HG03103 (cell line): ENCODE measurements around the gene WDR81.
"Not testable (repeated sequence)": the region's sequence is repeated elsewhere in the genome, so short reads cannot be mapped to it uniquely, and the experiment has no call there.

Source experiments
- ATAC-seq: cut with Tn5 transposase; IDR thresholded peaks from one replicate; pipeline ENCODE4 v1.9.1; 2021; ENCODE audit warnings: low read depth; ENCODE audit not compliant: unreplicated experiment

WDR81 gene

GRCh38 chr17:1729966-1730325 is 5.4 kb downstream of the WDR81 start:
- ATAC-seq: no peak

DNA sequence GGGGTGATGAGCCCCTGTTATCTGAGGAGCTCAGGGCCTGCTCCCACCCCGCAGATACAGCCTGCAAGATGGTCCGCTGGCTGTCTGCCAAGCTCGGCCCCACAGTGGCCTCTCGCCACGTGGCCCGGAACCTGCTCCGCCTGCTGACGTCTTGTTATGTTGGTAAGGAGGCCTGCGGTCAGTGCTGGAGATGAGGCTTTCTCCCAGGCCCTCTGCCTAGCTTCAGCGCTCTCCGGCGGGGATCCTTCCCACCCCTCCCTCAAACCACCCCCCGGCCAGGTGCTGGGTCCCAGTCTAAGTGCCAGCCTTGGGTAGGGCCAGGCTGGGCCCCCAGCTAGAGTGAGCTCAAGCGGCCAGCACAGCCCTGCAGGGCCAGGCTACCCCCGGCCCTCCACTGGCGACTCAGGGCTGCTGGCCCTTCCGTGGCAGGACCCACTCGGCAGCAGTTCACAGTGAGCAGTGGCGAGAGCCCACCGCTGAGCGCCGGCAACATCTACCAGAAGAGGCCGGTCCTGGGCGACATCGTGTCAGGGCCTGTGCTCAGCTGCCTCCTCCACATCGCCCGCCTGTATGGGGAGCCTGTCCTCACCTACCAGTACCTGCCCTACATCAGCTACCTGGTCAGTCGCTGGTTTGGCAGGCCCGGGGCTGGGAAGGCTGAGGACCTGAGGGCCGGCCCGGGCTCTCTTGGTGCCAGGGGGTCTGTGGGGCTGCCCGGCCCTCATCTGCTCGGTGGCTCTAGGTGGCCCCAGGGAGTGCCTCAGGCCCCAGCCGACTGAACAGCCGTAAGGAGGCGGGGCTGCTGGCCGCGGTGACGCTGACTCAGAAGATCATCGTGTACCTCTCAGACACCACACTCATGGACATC is 6.1 kb downstream of the WDR81 start:
- ATAC-seq: no peak

DNA sequence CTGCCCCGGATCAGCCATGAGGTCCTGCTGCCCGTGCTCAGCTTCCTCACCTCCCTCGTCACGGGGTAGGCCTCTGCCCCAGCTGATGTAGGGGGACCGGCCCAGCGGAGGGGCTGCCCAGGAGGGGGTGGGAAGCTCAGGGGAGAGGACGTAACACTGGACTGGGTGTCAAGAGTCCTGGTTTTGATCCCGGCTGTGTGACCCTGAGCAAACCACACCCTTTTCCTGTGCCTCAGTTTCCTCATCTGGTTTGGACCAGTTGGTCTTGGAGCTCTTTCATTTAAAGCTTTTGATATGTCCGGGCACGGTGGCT is 6.6 kb downstream of the WDR81 start:
- ATAC-seq: no peak

DNA sequence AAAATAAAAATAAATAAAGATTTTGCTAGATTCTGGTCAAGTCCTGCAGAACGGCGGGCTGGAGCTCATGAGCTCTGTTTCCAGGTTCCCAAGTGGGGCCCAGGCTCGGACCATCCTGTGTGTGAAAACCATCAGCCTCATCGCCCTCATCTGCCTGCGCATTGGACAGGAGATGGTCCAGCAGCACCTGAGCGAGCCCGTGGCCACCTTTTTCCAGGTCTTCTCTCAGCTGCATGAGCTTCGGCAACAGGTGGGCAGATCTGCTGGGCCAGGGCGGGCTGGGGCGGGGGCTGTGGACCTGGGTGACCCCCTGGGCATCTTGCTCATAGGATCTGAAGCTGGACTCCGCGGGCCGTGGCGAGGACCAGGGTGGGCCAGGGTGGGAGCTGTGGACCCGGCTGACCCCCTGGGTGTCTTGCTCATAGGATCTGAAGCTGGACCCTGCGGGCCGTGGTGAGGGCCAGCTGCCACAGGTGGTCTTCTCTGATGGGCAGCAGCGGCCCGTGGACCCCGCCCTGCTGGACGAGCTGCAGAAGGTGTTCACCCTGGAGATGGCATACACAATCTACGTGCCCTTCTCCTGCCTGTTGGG is 7.8 kb downstream of the WDR81 start:
- no peak for ATAC-seq

DNA sequence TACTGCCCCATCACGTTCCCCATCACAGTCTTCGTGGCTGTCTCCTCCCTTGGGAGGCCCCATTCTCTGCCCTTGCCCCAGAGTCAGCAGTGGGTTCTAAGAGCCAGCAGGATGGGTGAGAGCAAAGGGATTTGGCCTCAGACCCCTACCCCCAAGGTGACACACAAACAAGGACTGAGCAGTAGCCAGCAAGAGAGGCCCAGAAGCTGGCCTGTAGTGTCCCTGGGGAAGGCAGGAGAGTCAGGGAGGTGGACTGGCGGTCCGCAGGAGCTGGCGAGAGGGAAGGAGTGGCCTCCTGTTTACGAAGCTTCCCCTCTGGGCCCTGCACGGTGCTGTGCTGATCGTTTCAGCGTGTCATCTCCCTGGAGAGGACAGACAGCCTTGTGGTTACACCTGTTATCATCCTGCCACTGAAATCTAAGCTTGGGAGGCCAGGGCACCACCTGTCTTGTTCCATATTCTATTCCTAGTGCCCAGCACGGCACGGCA is 8.4 kb downstream of the WDR81 start:
- no peak for ATAC-seq

- no peak for ATAC-seq
Observed at GRCh38 chr17:1733759-1734158, 9.3 kb downstream of the WDR81 start.

DNA sequence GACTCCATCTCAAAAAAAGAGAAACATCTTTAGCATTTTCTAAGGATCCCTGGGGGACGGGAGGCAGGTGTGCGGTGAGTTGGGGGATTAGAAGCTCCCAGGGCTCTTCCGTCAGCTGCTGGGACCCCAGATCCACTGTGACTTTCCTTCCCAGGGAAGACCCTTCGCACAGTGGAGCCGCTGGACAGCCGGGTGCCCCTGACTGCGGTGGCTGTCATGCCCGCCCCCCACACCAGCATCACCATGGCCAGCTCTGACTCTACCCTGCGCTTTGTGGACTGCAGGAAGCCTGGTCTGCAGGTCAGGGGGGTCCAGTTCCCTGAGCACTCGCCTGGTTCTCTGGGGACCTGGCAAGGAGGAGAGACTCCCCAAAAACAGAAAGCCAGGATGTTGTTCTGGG is 10.9 kb downstream of the WDR81 start:
- ATAC-seq: no peak

- ATAC-seq: no peak
Observed at GRCh38 chr17:1735834-1736347, 11.4 kb downstream of the WDR81 start.

DNA sequence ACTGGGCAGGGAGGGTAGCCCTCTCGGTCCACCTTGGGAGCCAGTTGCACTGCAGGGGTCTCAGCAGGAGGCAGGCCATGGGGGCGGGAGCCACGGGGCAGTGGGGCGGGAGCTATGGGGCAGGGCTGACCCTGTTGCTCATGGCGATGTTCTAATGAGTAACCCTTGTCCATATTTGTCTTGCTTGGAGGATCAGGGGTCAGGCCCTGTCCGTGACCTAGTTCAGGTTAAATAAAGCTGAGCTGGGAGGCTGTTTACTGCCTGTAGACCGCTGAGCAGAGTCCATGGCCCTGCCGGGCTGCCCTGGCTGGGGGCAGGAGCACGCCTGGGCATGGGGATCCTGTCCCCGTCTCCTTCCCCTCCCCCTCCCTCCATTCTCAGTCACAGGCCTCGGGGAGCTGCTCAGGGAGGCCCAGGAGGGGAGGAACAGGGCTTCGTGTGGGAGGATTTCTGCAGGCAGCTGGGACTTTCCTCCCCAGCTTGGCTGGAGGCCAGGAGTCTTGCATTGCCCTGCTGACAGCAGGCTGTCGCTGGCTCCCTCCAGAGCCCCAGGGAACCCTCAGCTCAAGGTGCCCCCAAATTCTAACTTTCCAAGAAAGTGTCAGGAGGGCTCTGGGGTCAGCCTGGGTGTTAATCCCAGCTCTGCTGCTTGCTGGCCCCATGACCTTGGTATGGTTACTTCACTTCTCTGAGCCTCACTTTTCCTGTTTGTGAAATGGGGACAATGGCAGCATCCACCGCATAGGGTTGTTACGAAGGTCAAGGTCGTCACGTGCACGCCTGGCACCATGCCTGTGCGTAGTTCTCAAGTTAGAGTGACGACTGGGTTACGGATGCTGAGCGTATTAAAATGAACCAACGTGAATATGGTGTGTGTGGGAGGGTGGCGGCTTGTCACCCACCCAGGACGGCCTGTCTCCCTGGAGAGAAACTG is 12.1 kb downstream of the WDR81 start:
- no peak for ATAC-seq

DNA sequence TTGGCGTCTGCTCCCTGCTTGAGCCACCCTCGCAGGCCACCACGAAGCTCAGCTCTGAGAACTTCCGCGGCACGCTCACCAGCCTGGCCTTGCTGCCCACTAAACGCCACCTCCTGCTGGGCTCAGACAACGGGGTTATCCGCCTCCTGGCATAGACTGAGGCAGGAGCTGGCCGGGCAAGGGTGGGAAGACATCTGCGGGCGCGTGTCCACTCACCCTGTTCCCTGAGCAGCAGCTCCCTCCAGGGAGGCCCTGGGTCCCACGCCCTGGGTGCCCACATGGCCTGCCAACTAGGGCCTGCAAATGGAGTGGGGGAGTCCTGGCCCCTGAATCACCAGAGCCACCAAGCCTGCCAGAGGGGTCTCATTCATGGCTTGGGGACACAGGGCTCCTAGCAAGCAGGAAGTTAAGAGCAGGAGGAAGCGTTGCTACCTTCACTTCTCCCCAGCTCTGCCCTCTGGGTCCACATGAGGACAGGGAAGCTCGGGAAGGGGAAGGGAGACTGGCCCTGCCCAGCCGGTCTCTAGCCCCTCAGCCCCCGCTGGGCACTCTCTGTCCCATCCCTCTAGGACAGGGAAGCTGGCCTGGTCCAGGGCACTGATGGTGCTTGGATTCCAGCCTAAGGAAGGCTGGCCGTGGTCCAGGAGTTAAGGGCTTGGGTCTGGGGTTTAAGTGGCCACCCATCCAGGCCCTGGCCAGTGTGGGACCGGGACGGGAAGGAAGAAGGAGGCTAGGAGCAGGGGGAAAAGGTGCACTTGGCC is 13.2 kb downstream of the WDR81 start:
- no peak for ATAC-seq

- ATAC-seq: not testable (repeated sequence)
Observed at GRCh38 chr17:1741899-1742298, 17.4 kb downstream of the WDR81 start.

GRCh38 chr17:1742371-1743087 is 18.0 kb downstream of the WDR81 start, which contains the start of gene SERPINF2:
Gene SERPINF2 (plus strand): TSS chr17:1742871. CDS start chr17:1744996, 2,125 bp downstream.
- no peak for ATAC-seq

DNA sequence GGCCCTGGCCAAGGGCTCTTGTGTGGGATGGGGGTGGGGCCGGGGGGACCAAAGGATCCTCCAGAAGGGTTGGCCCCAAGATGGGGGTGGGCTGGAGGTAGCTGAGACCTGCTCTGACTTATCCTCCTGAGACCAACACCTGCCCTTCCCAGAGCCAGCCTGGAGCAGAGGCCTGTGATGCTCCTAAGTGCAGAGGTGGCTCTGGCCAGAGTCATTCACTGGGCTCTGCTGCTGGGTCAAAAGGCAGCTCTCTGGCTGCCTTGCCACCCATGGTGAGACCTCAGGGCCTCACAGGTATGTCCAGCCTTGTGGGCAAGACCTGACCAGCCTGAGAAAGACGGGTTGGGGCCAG is 18.6 kb downstream of the WDR81 start:
- no peak for ATAC-seq

DNA sequence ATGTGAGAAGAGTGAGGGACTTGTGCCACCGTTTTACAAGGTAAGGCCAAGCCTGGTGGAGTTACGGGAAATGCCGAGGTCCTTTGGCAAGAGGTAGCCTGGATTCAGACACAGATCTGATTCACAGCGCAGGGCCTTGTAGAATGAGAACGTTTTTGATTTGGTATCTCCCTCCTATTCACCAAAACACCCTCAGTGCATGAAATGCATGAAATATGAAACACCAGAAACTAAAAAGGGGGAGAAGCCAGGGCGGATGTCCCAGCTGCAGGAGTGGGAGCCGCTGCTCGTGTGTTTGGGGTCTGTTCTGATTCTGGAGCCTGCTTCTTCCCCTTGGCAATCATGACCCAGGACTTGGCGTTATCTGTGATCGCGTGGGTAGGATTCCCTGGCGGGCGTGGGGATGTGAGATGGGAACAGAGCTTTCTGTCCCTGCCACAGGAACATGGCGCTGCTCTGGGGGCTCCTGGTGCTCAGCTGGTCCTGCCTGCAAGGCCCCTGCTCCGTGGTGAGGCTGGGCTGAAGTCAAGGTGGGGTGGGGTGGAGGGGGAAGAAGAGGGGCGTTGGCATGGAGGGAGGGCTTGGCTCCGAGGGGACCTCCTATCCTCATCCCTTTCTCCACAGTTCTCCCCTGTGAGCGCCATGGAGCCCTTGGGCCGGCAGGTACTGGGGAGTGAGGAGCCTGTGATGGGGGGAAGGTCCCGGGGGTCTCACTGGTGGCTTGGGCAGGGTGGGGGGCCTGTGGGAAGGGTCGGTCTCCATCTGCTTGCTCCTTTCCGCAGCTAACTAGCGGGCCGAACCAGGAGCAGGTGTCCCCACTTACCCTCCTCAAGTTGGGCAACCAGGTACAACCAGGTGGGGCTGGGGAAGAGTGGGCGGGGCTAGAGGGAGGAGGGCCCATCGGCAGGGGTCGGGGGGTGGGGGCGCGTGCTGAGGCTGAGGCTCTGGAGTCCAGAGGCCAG is 20.3 kb downstream of the WDR81 start:
- no peak for ATAC-seq

- ATAC-seq: no peak
Observed at GRCh38 chr17:1745513-1746020, 21.1 kb downstream of the WDR81 start.

- ATAC-seq: no peak
Observed at GRCh38 chr17:1746975-1747543, 22.6 kb downstream of the WDR81 start.

- no peak for ATAC-seq
Observed at GRCh38 chr17:1750628-1751027, 26.1 kb downstream of the WDR81 start.
